Kidney (tissue), 14 donors: ENCODE measurements around the gene MINAR1. TPM values are rescaled to one million over a fixed set of nuclear protein-coding genes. Genes with fewer than 3 reads are reported as not detected.

ENCODE experiments used
- DNase-seq, 5 donors: peaks; one replicate each; pipeline ENCODE4 v3.0.0-alpha.2; 2013 to 2020
- FAIRE-seq: peaks from 2 replicates; lab custom pipeline; 2012; peaks lifted over from hg19 to GRCh38; lab: Jason Lieb, UNC
- H3K27ac ChIP-seq, 2 donors: one replicate each; pipeline ENCODE4 v1.7.0; 2013; ENCODE audit warnings: low read depth in 2 of 2, low read length in 2 of 2, inconsistent platforms in 1 of 2
- H3K27me3 ChIP-seq: one replicate; pipeline ENCODE4 v1.7.1; 2013; ENCODE audit warnings: low read length, inconsistent platforms; ENCODE audit not compliant: control insufficient read depth, insufficient read depth
- H3K36me3 ChIP-seq, 3 donors: one replicate each; pipeline versions ENCODE4 v1.7.0 to v1.7.1; 2013; ENCODE audit warnings: low read length in 3 of 3, control low read depth in 1 of 3, inconsistent platforms in 1 of 3; ENCODE audit not compliant: insufficient read depth in 3 of 3, control insufficient read depth in 2 of 3
- H3K4me1 ChIP-seq, 3 donors: one replicate each; pipeline versions ENCODE4 v1.7.0 to v1.7.1; 2013; ENCODE audit warnings: low read length in 3 of 3, inconsistent platforms in 1 of 3, low read depth in 1 of 3; ENCODE audit not compliant: control insufficient read depth in 2 of 3, insufficient read depth in 2 of 3
- H3K4me3 ChIP-seq, 3 donors: one replicate each; pipeline versions ENCODE4 v1.7.0 to v1.8.1; 2013; ENCODE audit warnings: low read length in 3 of 3, control low read depth in 1 of 3, inconsistent platforms in 1 of 3
- H3K9ac ChIP-seq, 3 donors: one replicate each; pipeline versions ENCODE4 v1.7.0 to v1.7.1; 2013; ENCODE audit warnings: low read length in 3 of 3, control low read depth in 1 of 3, inconsistent platforms in 1 of 3
- H3K9me3 ChIP-seq, 3 donors: one replicate each; pipeline versions ENCODE4 v1.7.0 to v1.7.1; 2013; ENCODE audit warnings: low read length in 3 of 3, control low read depth in 1 of 3, inconsistent platforms in 1 of 3; ENCODE audit not compliant: control insufficient read depth in 2 of 3, insufficient read depth in 1 of 3
- CTCF ChIP-seq: IDR thresholded peaks from 3 replicates; pipeline ENCODE4 v1.5.1; 2012; ENCODE audit warnings: mild to moderate bottlenecking, moderate library complexity, borderline replicate concordance; ENCODE audit not compliant: insufficient read depth; ENCODE audit errors: extremely low read depth
- intact Hi-C: fragments of 100-400 bp; cut with DNase I; formaldehyde crosslinking; loops from one replicate; pipeline ENCODE4 v1.11.1; 2022
- polyA plus RNA-seq: library from polyadenylated mRNA; stranded (reverse); fragments of 350-450 nt; fragmentation: Illumina TruSeq; extraction: RNeasy Lipid Tissue Mini Kit (QIAGEN cat#74804); gene quantifications from one replicate; pipeline ENCODE4 v1.2.3, GENCODE V29; 2014; ENCODE audit warnings: low read depth, low replicate concordance; ENCODE audit not compliant: insufficient read depth
- total RNA-seq: library from RNA; stranded (reverse); fragmentation: NEBNext Ultra II Directional; extraction: Animal tissue kit (Norgen Biotek cat#: 25700); gene quantifications from one replicate; pipeline ENCODE4 v1.2.1, GENCODE V29; 2021
- donor health status: control.
- donor health status: control.
- donor health status: control.
- donor health status: control.
- donor health status: control.
- donor health status: DM: yes; HTN: yes; CAD: no.
- donor health status: Normal renal cell carcinoma (clear cell type).

MINAR1 gene
- total and polyA plus RNA-seq, 2 donors from 2014 or later = 0.15 to 0.47 TPM

GRCh38 chr15:79437275-79438000, 5.3 kb downstream of the MINAR1 start:
- Histone ChIP-seq H3K9ac (no peak overlapping the region), H3K27me3 (peaks cover 16% of the 10 kb centered on the region), H3K4me1 (no peaks in the 10 kb centered on the region), H3K4me3 (no peak overlapping the region), H3K36me3 (no peaks in the 10 kb centered on the region), H3K9me3 (no peaks in the 10 kb centered on the region), H3K27ac (no peak overlapping the region)
- FAIRE-seq (no peak), DNase-seq (no peak)
- TF ChIP-seq CTCF = no peak
- intact Hi-C loops = no loop called here

DNA sequence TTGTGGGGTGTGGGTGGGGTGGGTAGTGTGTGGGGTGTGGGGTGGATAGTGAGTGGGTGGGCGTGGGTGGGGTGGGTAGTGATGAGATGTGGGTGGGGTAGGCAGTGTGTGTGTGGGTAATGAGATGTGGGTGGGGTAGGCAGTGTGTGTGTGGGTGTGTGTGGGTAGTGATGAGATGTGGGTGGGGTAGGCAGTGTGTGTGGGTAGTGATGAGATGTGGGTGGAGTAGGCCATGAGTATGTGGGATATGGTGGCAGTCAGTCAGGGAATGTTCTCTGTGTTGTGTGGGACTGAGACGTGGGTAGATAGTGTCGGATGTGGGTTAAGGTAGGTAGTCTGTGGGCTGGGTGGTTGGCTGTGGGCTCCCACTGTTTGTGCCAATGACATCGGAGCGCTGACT, 7.1 kb downstream of the MINAR1 start:
- FAIRE-seq (no peak), DNase-seq (no peak)
- H3K27ac ChIP-seq = no peak overlapping the region
- peaks cover 9% of the 10 kb centered on the region for H3K27me3 ChIP-seq
- no peak overlapping the region for H3K4me3 ChIP-seq
- no peak overlapping the region for H3K9ac ChIP-seq
- H3K9me3 ChIP-seq = no peaks in the 10 kb centered on the region
- TF ChIP-seq CTCF = no peak
- no peaks in the 10 kb centered on the region for H3K36me3 ChIP-seq
- H3K4me1 ChIP-seq = no peaks in the 10 kb centered on the region
- intact Hi-C loops = no loop called here

DNA sequence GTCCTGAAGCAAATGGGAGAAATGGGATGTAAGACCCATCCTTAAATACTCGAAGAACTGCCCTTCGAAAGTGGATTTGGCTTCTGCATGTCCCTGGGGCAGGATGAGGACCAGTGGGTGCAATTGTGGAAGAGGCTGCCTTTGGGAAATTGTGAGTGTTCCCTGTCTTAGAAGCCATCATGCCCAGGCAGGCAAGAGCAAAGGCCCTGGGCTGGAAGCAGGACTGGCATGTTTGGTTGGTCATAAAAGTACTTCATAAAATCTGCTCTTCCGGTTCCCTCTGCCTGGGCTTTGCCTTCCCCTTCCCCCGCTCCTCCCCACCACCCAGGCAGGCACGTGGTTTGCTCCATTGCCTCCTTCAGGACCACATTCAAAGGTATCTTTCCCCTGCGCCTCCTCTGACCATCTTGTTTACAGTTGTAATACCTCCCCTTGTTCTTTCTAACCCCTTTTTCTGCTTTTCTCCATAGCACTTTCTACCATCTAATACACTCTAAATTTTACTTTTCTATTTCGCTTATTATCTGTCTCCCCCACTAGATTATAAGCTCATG, 8.3 kb downstream of the MINAR1 start:
- intact Hi-C loops = no loop called here
- no peak overlapping the region for H3K27ac ChIP-seq
- H3K4me1 ChIP-seq = no peaks in the 10 kb centered on the region
- FAIRE-seq = no peak
- no peak for DNase-seq
- no peaks in the 10 kb centered on the region for H3K36me3 ChIP-seq
- no peak overlapping the region for H3K4me3 ChIP-seq
- TF ChIP-seq CTCF = no peak
- H3K9ac ChIP-seq = no peak overlapping the region
- H3K9me3 ChIP-seq = no peaks in the 10 kb centered on the region
- H3K27me3 ChIP-seq = peaks cover 5% of the 10 kb centered on the region
